NB4 (cell line): Measurements from ENCODE around the gene SMAD3.

Source experiments
- POLR2A ChIP-seq: IDR thresholded peaks from 2 replicates; pipeline ENCODE4 v1.6.1; 2011; ENCODE audit warnings: mild to moderate bottlenecking; ENCODE audit not compliant: insufficient read length; ENCODE audit errors: extremely low read depth
- TF ChIP-seq, protein P1 (sequence below): IDR thresholded peaks from one replicate; pipeline ENCODE4 v1.5.1; 2012; ENCODE audit warnings: low read depth, low read length
- TF ChIP-seq, protein P2 (sequence below): IDR thresholded peaks from 2 replicates; pipeline ENCODE4 v1.6.1; 2011; ENCODE audit warnings: low read depth, low read length

DNA sequence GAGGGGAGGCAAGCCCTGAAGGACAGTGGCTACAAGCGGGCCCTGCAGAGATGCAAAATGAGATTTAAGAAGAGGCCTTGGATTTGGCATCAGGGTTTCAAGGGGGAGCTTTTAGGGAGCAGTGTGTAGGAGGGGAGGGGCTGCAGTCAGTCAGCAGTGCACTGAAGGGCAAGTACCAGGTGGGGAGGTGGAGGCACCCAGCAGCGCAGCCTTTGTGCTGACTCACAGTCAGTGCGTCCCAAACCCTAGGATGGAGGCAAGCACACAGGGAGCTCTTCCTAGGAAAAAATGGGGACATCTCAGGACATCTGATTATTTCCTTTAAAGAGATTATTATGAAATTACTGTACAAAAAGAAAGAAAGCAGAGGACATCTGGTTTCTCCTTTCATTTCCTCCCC is 109.0 kb downstream of the SMAD3 start:
- TF ChIP-seq, protein P1, sequence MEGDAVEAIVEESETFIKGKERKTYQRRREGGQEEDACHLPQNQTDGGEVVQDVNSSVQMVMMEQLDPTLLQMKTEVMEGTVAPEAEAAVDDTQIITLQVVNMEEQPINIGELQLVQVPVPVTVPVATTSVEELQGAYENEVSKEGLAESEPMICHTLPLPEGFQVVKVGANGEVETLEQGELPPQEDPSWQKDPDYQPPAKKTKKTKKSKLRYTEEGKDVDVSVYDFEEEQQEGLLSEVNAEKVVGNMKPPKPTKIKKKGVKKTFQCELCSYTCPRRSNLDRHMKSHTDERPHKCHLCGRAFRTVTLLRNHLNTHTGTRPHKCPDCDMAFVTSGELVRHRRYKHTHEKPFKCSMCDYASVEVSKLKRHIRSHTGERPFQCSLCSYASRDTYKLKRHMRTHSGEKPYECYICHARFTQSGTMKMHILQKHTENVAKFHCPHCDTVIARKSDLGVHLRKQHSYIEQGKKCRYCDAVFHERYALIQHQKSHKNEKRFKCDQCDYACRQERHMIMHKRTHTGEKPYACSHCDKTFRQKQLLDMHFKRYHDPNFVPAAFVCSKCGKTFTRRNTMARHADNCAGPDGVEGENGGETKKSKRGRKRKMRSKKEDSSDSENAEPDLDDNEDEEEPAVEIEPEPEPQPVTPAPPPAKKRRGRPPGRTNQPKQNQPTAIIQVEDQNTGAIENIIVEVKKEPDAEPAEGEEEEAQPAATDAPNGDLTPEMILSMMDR: no peak
- no peak for TF ChIP-seq POLR2A
- TF ChIP-seq, protein P2, sequence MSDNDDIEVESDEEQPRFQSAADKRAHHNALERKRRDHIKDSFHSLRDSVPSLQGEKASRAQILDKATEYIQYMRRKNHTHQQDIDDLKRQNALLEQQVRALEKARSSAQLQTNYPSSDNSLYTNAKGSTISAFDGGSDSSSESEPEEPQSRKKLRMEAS: no peak
